Medulla oblongata (tissue), 1 donor: ENCODE data around the gene ZNF207.
"Not testable (repeated sequence)": the region's sequence is repeated elsewhere in the genome, so short reads cannot be mapped to it uniquely, and the experiment has no call there.

Experiments used
- DNase-seq: peaks from one replicate; pipeline ENCODE4 v3.0.0-alpha.2; 2015; ENCODE audit errors: extremely low spot score

Gene ZNF207

GRCh38 chr17:32335046-32335445 lies 14.9 kb upstream of the ZNF207 start:
- DNase-seq: no peak

- no peak for DNase-seq
Measured at GRCh38 chr17:32335687-32336086, 14.3 kb upstream of the ZNF207 start.

GRCh38 chr17:32341141-32341856 lies 8.7 kb upstream of the ZNF207 start:
- peak; percentile 34 for DNase-seq

- peak; percentile 64 for DNase-seq
Measured at GRCh38 chr17:32341857-32342602, 7.9 kb upstream of the ZNF207 start, which contains the start of gene C17orf75. Gene C17orf75, minus strand, starts transcription at chr17:32342173. Its CDS starts 34 bp downstream, at chr17:32342139.

GRCh38 chr17:32342603-32343325 lies 7.2 kb upstream of the ZNF207 start:
- DNase-seq: no peak

GRCh38 chr17:32345951-32346600 lies 3.9 kb upstream of the ZNF207 start:
- no peak for DNase-seq

- DNase-seq: no peak
Measured at GRCh38 chr17:32348483-32348800, 1.5 kb upstream of the ZNF207 start.

- DNase-seq: peak; percentile 56
Measured at GRCh38 chr17:32349503-32349853, 479 bp upstream of the ZNF207 start.

GRCh38 chr17:32350666-32351418 lies 885 bp downstream of the ZNF207 start:
- peak; percentile 60 for DNase-seq

GRCh38 chr17:32352734-32353133 lies 2.8 kb downstream of the ZNF207 start:
- not testable (repeated sequence) for DNase-seq

- no peak for DNase-seq
Measured at GRCh38 chr17:32355649-32356377, 5.9 kb downstream of the ZNF207 start.

- DNase-seq: no peak
Measured at GRCh38 chr17:32356378-32356743, 6.4 kb downstream of the ZNF207 start.

GRCh38 chr17:32356750-32357149 lies 6.8 kb downstream of the ZNF207 start:
- DNase-seq: no peak

GRCh38 chr17:32357615-32358014 lies 7.7 kb downstream of the ZNF207 start:
- DNase-seq: no peak

GRCh38 chr17:32361270-32361669 lies 11.3 kb downstream of the ZNF207 start:
- no peak for DNase-seq

GRCh38 chr17:32370426-32370825 lies 20.5 kb downstream of the ZNF207 start:
- no peak for DNase-seq

GRCh38 chr17:32382526-32383223 lies 32.7 kb downstream of the ZNF207 start:
- no peak for DNase-seq

GRCh38 chr17:32383926-32384434 lies 34.0 kb downstream of the ZNF207 start:
- DNase-seq: no peak

- no peak for DNase-seq
Measured at GRCh38 chr17:32385121-32385520, 35.2 kb downstream of the ZNF207 start.

GRCh38 chr17:32385971-32386370 lies 36.0 kb downstream of the ZNF207 start:
- DNase-seq: no peak
